Testis (tissue), 5 donors: ENCODE data around the gene TAX1BP3. TPM values are rescaled to one million over a fixed set of nuclear protein-coding genes. Genes with fewer than 3 reads are reported as not detected.
A peak's percentile ranks its signal among the peaks of the same experiment; 100 is the strongest.

ENCODE experiments used
- DNase-seq: peaks from one replicate; pipeline ENCODE4 v3.0.0-alpha.2; 2019
- H3K27ac ChIP-seq, 2 donors: fragments of 200-600 bp; sonication (generic); one replicate each; pipeline ENCODE4 v1.5.1; 2019
- H3K27me3 ChIP-seq: fragments of 200-600 bp; sonication (generic); one replicate; pipeline ENCODE4 v1.5.1; 2019
- H3K36me3 ChIP-seq: fragments of 200-600 bp; sonication (generic); one replicate; pipeline ENCODE4 v1.5.1; 2017; ENCODE audit warnings: low read depth; ENCODE audit errors: missing control alignments
- H3K4me1 ChIP-seq: fragments of 200-600 bp; sonication (generic); one replicate; pipeline ENCODE4 v1.5.1; 2019
- H3K4me3 ChIP-seq, 2 donors: fragments of 200-600 bp; sonication (generic); one replicate each; pipeline ENCODE4 v1.5.1; 2017 to 2019
- H3K9me3 ChIP-seq: fragments of 200-600 bp; sonication (generic); one replicate; pipeline ENCODE4 v1.5.1; 2017
- POLR2A ChIP-seq: fragments of 450-650 bp; IDR thresholded peaks from one replicate; pipeline ENCODE4 v1.6.1; 2017; ENCODE audit warnings: antibody characterized with exemption, mild to moderate bottlenecking, moderate library complexity
- WGBS, 2 donors: methylation state at CpG; one replicate each; pipeline ENCODE4 v1.1.5; 2018; 5-methylcytosine and 5-hydroxymethylcytosine counted together
- intact Hi-C: fragments of 100-400 bp; cut with DNase I; formaldehyde crosslinking; loops from one replicate; pipeline ENCODE4 v1.15.1; 2023; ENCODE audit warnings: low total_unique reads
- long read RNA-seq, 2 donors: transcript quantifications; one replicate each; lab custom pipeline, GENCODE V29; 2026
- polyA plus RNA-seq: library from polyadenylated mRNA; stranded (reverse); fragments of 350-450 nt; fragmentation: Illumina TruSeq; extraction: RNeasy Lipid Tissue Mini Kit (QIAGEN cat#74804); gene quantifications from one replicate; pipeline ENCODE4 v1.2.3, GENCODE V29; 2014; ENCODE audit warnings: low read depth, low replicate concordance; ENCODE audit not compliant: insufficient read depth
- total RNA-seq, 2 donors: library from RNA; depleted of rRNA; stranded (reverse); fragments of >200 nt; gene quantifications; one replicate each; pipeline ENCODE4 v1.2.3, GENCODE V29; 2016
- TF ChIP-seq, protein P1 (sequence below), 3 experiments: fragments of 450-650 bp in 2 of 3; fragments of 200-600 bp in 1 of 3; sonication (generic) in 1 of 3; IDR thresholded peaks; one replicate each; pipeline ENCODE4 v1.5.1; 2016 to 2019; ENCODE audit warnings: antibody characterized with exemption in 3 of 3, mild to moderate bottlenecking in 2 of 3, moderate library complexity in 1 of 3

The TAX1BP3 gene, protein sequence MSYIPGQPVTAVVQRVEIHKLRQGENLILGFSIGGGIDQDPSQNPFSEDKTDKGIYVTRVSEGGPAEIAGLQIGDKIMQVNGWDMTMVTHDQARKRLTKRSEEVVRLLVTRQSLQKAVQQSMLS
- 100 to 1,000 TPM; 150 to 212 TPM for total RNA-seq
- polyA plus RNA-seq: 93.6 TPM
- long read RNA-seq, donor 1, transcript TAX1BP3-201 (4 exons, 1,377 nt): major isoform, 75 of 96 reads
- long read RNA-seq, donor 1, partial matches to known transcripts: 9 of 96 reads
- long read RNA-seq, donor 1, other reads (novel, unspliced or antisense): 10 of 96 reads
- long read RNA-seq, donor 2, transcript TAX1BP3-201 (4 exons, 1,377 nt): major isoform, 11 of 31 reads
- long read RNA-seq, donor 2, partial matches to known transcripts: 0 of 31 reads
- long read RNA-seq, donor 2, other reads (novel, unspliced or antisense): 19 of 31 reads

DNA sequence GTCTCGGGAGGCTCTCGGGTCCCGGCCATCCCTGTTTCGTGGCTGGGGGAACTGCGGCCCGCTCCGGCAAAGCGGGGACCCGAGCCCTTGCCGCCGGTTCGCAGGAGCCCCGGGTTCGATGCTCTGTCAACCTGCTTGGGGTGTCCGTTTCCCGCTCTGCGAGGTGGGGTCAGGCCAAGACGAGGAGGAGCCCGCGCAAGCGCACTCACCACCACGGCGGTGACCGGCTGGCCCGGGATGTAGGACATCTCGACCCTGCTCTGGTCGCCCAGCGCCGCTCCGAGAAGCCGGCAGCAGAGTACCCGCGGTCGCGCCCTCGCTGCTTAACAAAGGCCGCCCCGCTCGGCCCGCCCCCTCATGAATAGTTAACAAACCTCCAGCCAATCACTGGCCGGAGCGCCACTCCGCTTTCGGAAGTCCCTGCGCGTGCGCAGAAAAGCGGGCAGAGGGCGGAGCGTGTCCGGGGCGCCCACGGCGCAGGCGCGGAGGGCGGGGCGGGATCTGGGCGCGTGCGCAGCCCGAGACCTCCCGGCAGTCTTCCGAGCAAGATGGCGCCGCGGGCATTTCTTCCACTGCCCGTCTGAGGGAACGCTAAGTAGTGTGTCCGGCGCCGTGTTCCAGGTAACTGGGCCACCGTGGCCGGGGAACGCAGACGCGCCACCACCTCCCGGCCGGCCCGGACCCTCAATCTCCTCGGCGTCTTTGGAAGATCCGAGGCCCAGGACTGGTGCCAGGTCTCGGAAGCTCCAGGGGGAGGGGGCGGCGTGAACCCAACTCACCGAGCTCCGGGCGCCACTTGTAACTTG, at the start of gene TAX1BP3, which contains the start of gene EMC6:
Gene TAX1BP3 (minus strand): TSS at position 300 of the 806 bp plus-strand sequence. CDS start 52 bp downstream, at position 248.
Gene EMC6 (plus strand): TSS at position 534 of the 806 bp plus-strand sequence. CDS start 335 bp downstream, outside the sequence.
- DNase-seq: peak; percentile 99
- WGBS, 2 donors: 0 to 2% methylated on average over 12 to 70 of the region's 89 CpGs
- no peaks in the 10 kb centered on the region for H3K27me3 ChIP-seq
- peak within 1 kb of the TSS; percentile 83 to 91 for H3K4me3 ChIP-seq
- peak within 1 kb of the TSS; percentile 66 to 94 for H3K27ac ChIP-seq
- no peaks in the 10 kb centered on the region for H3K36me3 ChIP-seq
- TF ChIP-seq, protein P1, sequence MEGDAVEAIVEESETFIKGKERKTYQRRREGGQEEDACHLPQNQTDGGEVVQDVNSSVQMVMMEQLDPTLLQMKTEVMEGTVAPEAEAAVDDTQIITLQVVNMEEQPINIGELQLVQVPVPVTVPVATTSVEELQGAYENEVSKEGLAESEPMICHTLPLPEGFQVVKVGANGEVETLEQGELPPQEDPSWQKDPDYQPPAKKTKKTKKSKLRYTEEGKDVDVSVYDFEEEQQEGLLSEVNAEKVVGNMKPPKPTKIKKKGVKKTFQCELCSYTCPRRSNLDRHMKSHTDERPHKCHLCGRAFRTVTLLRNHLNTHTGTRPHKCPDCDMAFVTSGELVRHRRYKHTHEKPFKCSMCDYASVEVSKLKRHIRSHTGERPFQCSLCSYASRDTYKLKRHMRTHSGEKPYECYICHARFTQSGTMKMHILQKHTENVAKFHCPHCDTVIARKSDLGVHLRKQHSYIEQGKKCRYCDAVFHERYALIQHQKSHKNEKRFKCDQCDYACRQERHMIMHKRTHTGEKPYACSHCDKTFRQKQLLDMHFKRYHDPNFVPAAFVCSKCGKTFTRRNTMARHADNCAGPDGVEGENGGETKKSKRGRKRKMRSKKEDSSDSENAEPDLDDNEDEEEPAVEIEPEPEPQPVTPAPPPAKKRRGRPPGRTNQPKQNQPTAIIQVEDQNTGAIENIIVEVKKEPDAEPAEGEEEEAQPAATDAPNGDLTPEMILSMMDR (IDR thresholded peaks at IDR 0.05): no peak
- peak; percentile 35 for TF ChIP-seq POLR2A
- no peaks in the 10 kb centered on the region for H3K9me3 ChIP-seq
- peaks cover 23% of the 10 kb centered on the region for H3K4me1 ChIP-seq
- intact Hi-C loops: no loop called here

DNA sequence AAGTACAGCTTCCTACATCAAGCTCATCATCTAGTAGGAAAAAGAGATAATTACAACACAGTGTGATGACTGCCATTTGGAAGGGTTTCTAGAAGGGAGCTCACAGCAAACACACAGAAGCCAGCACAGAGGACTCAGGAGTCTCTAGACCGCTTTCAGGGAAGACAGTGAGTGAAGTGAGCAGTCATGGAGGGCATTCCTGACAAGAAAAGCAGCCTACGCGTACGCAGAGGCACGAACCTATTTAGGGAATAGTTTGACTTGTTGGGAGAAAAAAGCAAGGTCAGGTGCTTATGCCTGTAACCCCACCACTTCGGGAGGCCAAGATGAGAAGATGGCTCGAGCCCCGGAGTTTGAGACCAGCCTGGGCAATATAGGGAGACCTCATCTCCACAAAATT, 46.9 kb upstream of the TAX1BP3 start:
- no peaks in the 10 kb centered on the region for H3K27me3 ChIP-seq
- no peak for DNase-seq
- H3K36me3 ChIP-seq: no peaks in the 10 kb centered on the region
- no peaks in the 10 kb centered on the region for H3K4me1 ChIP-seq
- H3K9me3 ChIP-seq: no peaks in the 10 kb centered on the region
- no peak for TF ChIP-seq POLR2A
- TF ChIP-seq, protein P1 (IDR thresholded peaks at IDR 0.05): no peak
- intact Hi-C loops: no loop called here
- H3K4me3 ChIP-seq: no peak overlapping the region
- H3K27ac ChIP-seq: no peak overlapping the region
- WGBS, 2 donors: 82 to 92% methylated on average over 8 of the region's 8 CpGs

DNA sequence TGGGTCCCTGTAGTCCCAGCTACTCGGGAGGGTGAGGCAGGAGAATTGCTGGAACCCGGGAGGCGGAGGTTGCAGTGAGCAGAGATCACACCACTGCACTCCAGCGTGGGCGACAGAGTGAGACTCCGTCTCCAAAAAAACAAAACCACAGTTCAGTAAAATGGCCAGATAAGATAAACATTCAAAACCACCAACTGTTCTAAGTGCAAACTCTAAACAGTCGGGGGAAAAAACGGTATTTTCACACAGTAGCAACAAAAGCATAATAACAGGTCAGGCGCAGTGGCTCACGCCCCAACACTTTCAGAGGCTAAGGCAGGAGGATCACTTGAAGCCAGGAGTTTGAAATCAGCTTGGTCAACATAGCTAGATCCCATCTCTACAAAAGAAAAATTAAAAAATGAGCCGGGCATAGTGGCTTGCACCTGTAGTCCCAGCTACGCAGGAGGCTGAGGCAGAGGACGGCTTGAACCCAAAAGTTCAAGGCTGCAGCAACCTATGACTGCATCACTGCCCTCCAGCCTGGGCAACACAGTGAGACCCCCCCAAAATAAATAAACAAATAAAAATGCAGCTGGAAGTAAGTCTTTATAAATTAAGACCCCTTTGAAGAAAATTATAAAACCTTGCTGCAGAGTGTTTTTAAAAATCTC, 44.6 kb upstream of the TAX1BP3 start:
- Histone ChIP-seq H3K36me3 (no peaks in the 10 kb centered on the region), H3K4me3 (no peak overlapping the region), H3K9me3 (no peaks in the 10 kb centered on the region), H3K27me3 (no peaks in the 10 kb centered on the region), H3K27ac (no peak overlapping the region), H3K4me1 (no peaks in the 10 kb centered on the region)
- WGBS, 2 donors: 76 to 85% methylated on average over 13 of the region's 13 CpGs
- intact Hi-C loops: no loop called here
- no peak for DNase-seq
- TF ChIP-seq POLR2A: no peak

DNA sequence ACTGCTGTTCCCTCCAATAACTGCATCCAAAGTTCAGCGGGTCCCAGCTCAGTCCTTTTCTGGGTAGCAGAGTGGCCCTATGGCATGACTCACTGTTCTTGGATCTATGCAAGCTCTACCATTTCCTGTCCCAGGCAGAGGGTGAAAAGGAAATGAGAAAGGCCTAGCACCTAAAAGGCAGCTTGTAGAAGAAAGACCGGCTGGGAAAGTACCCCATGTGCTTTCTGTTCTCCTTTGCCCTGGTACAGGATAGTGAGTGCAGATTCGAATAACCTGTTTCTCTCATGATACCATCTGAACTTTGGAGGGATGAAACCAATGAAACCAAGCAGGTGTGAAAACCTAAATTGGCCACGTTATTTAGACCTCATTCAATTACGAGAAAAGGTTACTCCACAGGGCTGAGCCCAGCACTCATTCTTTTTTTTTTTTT, 42.6 kb upstream of the TAX1BP3 start:
- no peak for DNase-seq
- H3K36me3 ChIP-seq: no peaks in the 10 kb centered on the region
- H3K9me3 ChIP-seq: no peaks in the 10 kb centered on the region
- 73 to 78% methylated on average over 5 of the region's 5 CpGs for WGBS, 2 donors
- no peak overlapping the region for H3K4me3 ChIP-seq
- no peaks in the 10 kb centered on the region for H3K4me1 ChIP-seq
- intact Hi-C loops: no loop called here
- no peak for TF ChIP-seq POLR2A
- TF ChIP-seq, protein P1 (IDR thresholded peaks at IDR 0.05): no peak
- no peaks in the 10 kb centered on the region for H3K27me3 ChIP-seq
- no peak overlapping the region for H3K27ac ChIP-seq
